Astrocyte (in vitro differentiated cells and primary cell): ENCODE results near the gene SLC44A3. TPM values are rescaled to one million over a fixed set of nuclear protein-coding genes. Genes with fewer than 3 reads are reported as not detected.

Source experiments
- DNase-seq: peaks from one replicate; pipeline ENCODE4 v3.0.0-alpha.2; 2010; ENCODE audit warnings: low read depth
- FAIRE-seq: peaks from 2 replicates; lab custom pipeline; 2011; peaks lifted over from hg19 to GRCh38; lab: Jason Lieb, UNC
- H2AFZ ChIP-seq: 2 replicates; pipeline ENCODE4 v1.6.0; 2012; ENCODE audit warnings: low read depth, low read length, inconsistent platforms
- H3K27ac ChIP-seq: 2 replicates; pipeline ENCODE4 v1.5.1; 2011; ENCODE audit warnings: low read depth, low read length, inconsistent platforms
- H3K27me3 ChIP-seq: 2 replicates; pipeline ENCODE4 v1.6.0; 2011; ENCODE audit warnings: low read length, inconsistent platforms; ENCODE audit not compliant: insufficient read depth
- H3K36me3 ChIP-seq: 2 replicates; pipeline ENCODE4 v1.5.1; 2011; ENCODE audit warnings: low read length, inconsistent platforms; ENCODE audit not compliant: insufficient read depth
- H3K4me1 ChIP-seq: 2 replicates; pipeline ENCODE4 v1.5.1; 2011; ENCODE audit warnings: low read length, inconsistent platforms; ENCODE audit not compliant: insufficient read depth
- H3K4me2 ChIP-seq: 2 replicates; pipeline ENCODE4 v1.6.0; 2012; ENCODE audit warnings: low read length, inconsistent platforms
- H3K4me3 ChIP-seq: 2 replicates; pipeline ENCODE4 v1.5.1; 2011; ENCODE audit warnings: low read depth, mild to moderate bottlenecking, low read length, inconsistent platforms; ENCODE audit not compliant: insufficient read depth
- H3K79me2 ChIP-seq: 2 replicates; pipeline ENCODE4 v1.6.0; 2012; ENCODE audit warnings: mild to moderate bottlenecking, low read length, inconsistent platforms; ENCODE audit not compliant: insufficient read depth
- H3K9ac ChIP-seq: 2 replicates; pipeline ENCODE4 v1.6.0; 2012; ENCODE audit warnings: mild to moderate bottlenecking, low read length, inconsistent platforms
- H3K9me3 ChIP-seq: 2 replicates; pipeline ENCODE4 v1.5.1; 2012; ENCODE audit warnings: low read depth, mild to moderate bottlenecking, low read length, inconsistent platforms; ENCODE audit not compliant: insufficient read depth
- H4K20me1 ChIP-seq: 2 replicates; pipeline ENCODE4 v1.6.0; 2012; ENCODE audit warnings: low read length, inconsistent platforms; ENCODE audit not compliant: insufficient read depth
- H3K27ac Mint-ChIP-seq: one replicate; pipeline ENCODE4 v1.8.0; 2021; ENCODE audit warnings: mild to moderate bottlenecking, mixed read lengths; ENCODE audit not compliant: unreplicated experiment
- H3K27me3 Mint-ChIP-seq: one replicate; pipeline ENCODE4 v1.8.0; 2021; ENCODE audit warnings: low read depth, mixed read lengths; ENCODE audit not compliant: unreplicated experiment
- H3K36me3 Mint-ChIP-seq: one replicate; pipeline ENCODE4 v1.8.0; 2021; ENCODE audit warnings: low read depth, mixed read lengths; ENCODE audit not compliant: unreplicated experiment
- H3K4me1 Mint-ChIP-seq: one replicate; pipeline ENCODE4 v1.8.0; 2021; ENCODE audit warnings: low read depth, mixed read lengths; ENCODE audit not compliant: unreplicated experiment
- H3K4me3 Mint-ChIP-seq: one replicate; pipeline ENCODE4 v1.8.0; 2021; ENCODE audit warnings: mild to moderate bottlenecking, moderate library complexity, mixed read lengths; ENCODE audit not compliant: unreplicated experiment
- H3K9me3 Mint-ChIP-seq: one replicate; pipeline ENCODE4 v1.8.0; 2021; ENCODE audit warnings: mild to moderate bottlenecking, mixed read lengths; ENCODE audit not compliant: unreplicated experiment
- EZH2 ChIP-seq: IDR thresholded peaks from 2 replicates; pipeline ENCODE4 v1.6.1; 2012; ENCODE audit warnings: mild to moderate bottlenecking, low read length, inconsistent platforms; ENCODE audit not compliant: insufficient read depth
- total RNA-seq: library from RNA; stranded (reverse); gene quantifications from 2 replicates; pipeline ENCODE4 v1.2.1, GENCODE V29; 2021
- TF ChIP-seq, protein P1 (sequence below): IDR thresholded peaks from 2 replicates; pipeline ENCODE4 v1.5.1; 2011; ENCODE audit warnings: low read depth, mild to moderate bottlenecking, inconsistent platforms, low read length, moderate library complexity; ENCODE audit not compliant: insufficient read depth

SLC44A3 gene
- total RNA-seq, 1 donor from 2014 or later, result 3.7 TPM

DNA sequence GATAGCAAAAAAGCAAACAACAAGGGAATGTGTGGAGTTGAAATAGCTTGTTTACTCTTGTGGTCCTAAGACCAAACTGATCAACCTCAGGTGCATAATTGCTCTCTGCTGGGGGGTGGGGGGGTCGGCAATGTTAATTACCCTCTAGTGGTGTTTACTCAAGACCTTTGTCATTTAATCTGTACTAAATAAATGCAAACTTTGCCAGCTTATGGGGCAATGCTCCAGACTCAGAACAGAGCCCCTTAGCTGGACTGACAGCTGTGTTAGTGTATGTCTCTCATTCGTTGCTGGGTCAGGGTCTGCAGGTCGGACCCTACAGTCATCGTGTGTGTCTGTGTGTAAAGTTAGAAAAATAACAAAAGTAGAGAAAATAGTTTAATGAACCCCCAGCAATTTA lies 7.2 kb upstream of the SLC44A3 start:
- DNase-seq (no peak), FAIRE-seq (no peak)
- Mint-ChIP-seq H3K27ac (no peak overlapping the region), H3K4me1 (no peaks in the 10 kb centered on the region), H3K9me3 (peaks cover 5% of the 10 kb centered on the region), H3K27me3 (no peaks in the 10 kb centered on the region), H3K36me3 (peaks cover 16% of the 10 kb centered on the region), H3K4me3 (no peak overlapping the region)
- H3K4me1 ChIP-seq, result no peaks in the 10 kb centered on the region
- no peaks in the 10 kb centered on the region for H3K79me2 ChIP-seq
- H3K4me2 ChIP-seq, result no peak overlapping the region
- H3K9me3 ChIP-seq, result no peaks in the 10 kb centered on the region
- TF ChIP-seq, protein P1, sequence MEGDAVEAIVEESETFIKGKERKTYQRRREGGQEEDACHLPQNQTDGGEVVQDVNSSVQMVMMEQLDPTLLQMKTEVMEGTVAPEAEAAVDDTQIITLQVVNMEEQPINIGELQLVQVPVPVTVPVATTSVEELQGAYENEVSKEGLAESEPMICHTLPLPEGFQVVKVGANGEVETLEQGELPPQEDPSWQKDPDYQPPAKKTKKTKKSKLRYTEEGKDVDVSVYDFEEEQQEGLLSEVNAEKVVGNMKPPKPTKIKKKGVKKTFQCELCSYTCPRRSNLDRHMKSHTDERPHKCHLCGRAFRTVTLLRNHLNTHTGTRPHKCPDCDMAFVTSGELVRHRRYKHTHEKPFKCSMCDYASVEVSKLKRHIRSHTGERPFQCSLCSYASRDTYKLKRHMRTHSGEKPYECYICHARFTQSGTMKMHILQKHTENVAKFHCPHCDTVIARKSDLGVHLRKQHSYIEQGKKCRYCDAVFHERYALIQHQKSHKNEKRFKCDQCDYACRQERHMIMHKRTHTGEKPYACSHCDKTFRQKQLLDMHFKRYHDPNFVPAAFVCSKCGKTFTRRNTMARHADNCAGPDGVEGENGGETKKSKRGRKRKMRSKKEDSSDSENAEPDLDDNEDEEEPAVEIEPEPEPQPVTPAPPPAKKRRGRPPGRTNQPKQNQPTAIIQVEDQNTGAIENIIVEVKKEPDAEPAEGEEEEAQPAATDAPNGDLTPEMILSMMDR, result no peak
- TF ChIP-seq EZH2, result no peak
- no peak overlapping the region for H3K27ac ChIP-seq
- H3K9ac ChIP-seq, result no peak overlapping the region
- no peak overlapping the region for H3K4me3 ChIP-seq
- H2AFZ ChIP-seq, result no peak overlapping the region
- no peaks in the 10 kb centered on the region for H4K20me1 ChIP-seq
- H3K36me3 ChIP-seq, result no peaks in the 10 kb centered on the region
- H3K27me3 ChIP-seq, result peaks cover 3% of the 10 kb centered on the region

DNA sequence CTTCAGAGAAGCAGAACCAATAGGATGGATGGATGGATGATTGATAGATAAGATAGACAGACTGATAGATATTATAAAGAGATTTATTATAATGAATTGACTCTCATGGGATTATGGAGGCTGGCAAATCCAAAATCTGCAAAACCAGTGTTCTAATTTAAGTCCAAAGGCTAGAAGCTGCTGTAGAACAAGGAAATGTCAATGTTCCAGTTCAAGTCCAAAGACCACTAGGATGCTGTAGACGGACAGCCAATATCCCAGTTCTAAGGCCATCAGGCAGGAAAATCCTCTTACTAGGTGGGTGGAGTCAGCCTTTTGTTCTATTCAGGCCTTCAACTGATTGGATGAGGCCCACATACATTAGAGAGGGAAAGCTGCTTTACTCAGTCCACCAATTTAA lies 4.1 kb upstream of the SLC44A3 start:
- no peak overlapping the region for H3K27ac Mint-ChIP-seq
- DNase-seq (no peak), FAIRE-seq (no peak)
- no peaks in the 10 kb centered on the region for H3K79me2 ChIP-seq
- H3K4me3 ChIP-seq, result no peak overlapping the region
- H3K9ac ChIP-seq, result no peak overlapping the region
- no peak overlapping the region for H2AFZ ChIP-seq
- peaks cover 5% of the 10 kb centered on the region for H3K9me3 Mint-ChIP-seq
- H3K27me3 Mint-ChIP-seq, result no peaks in the 10 kb centered on the region
- H3K36me3 Mint-ChIP-seq, result peaks cover 16% of the 10 kb centered on the region
- peaks cover 5% of the 10 kb centered on the region for H3K4me1 ChIP-seq
- peaks cover 3% of the 10 kb centered on the region for H3K27me3 ChIP-seq
- no peak for TF ChIP-seq EZH2
- TF ChIP-seq, protein P1, result no peak
- no peak overlapping the region for H3K4me2 ChIP-seq
- H3K27ac ChIP-seq, result no peak overlapping the region
- H3K36me3 ChIP-seq, result no peaks in the 10 kb centered on the region
- H3K4me1 Mint-ChIP-seq, result peaks cover 3% of the 10 kb centered on the region
- no peaks in the 10 kb centered on the region for H3K9me3 ChIP-seq
- H4K20me1 ChIP-seq, result no peaks in the 10 kb centered on the region
- no peak overlapping the region for H3K4me3 Mint-ChIP-seq

DNA sequence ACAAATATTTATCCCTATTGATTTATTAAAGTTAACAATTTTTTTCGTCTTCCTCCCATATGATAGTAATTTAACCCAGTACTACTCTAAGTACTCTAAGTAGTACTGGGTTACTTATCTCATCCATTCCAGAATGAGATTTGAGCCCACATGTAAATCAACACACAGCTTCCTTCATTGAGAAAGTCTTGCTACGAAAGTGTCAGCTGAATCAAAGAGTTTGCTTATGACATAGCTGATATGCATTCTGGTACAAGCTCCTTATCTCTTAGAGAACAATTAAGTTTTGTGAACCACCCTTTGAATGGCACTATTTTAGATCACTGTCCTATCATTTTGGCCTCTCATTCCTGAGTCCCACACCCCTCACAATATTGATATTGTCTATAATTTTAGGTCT lies 2.4 kb upstream of the SLC44A3 start:
- no peak for FAIRE-seq

More for the DNA sequence above, 2.4 kb upstream of the SLC44A3 start:
- Mint-ChIP-seq H3K27ac (no peak overlapping the region), H3K4me3 (no peak overlapping the region), H3K27me3 (no peaks in the 10 kb centered on the region), H3K9me3 (peaks cover 1% of the 10 kb centered on the region), H3K36me3 (peaks cover 11% of the 10 kb centered on the region), H3K4me1 (peaks cover 6% of the 10 kb centered on the region)
- H3K27ac ChIP-seq, result no peak overlapping the region
- DNase-seq, result no peak
- no peaks in the 10 kb centered on the region for H4K20me1 ChIP-seq
- no peak overlapping the region for H2AFZ ChIP-seq
- no peaks in the 10 kb centered on the region for H3K36me3 ChIP-seq
- H3K79me2 ChIP-seq, result no peaks in the 10 kb centered on the region
- H3K4me1 ChIP-seq, result peaks cover 5% of the 10 kb centered on the region
- H3K9ac ChIP-seq, result no peak overlapping the region
- H3K9me3 ChIP-seq, result no peaks in the 10 kb centered on the region
- TF ChIP-seq EZH2, result no peak
- TF ChIP-seq, protein P1, result no peak
- peaks cover 4% of the 10 kb centered on the region for H3K27me3 ChIP-seq
- H3K4me2 ChIP-seq, result no peak overlapping the region
- no peak overlapping the region for H3K4me3 ChIP-seq
